GM21528 (cell line): ENCODE data around the gene CCDC116.

Source experiments
- ATAC-seq: cut with Tn5 transposase; IDR thresholded peaks from one replicate; pipeline ENCODE4 v1.9.1; 2021; ENCODE audit warnings: mild to moderate bottlenecking, moderate library complexity; ENCODE audit not compliant: unreplicated experiment, low FRiP score

CCDC116 gene

DNA sequence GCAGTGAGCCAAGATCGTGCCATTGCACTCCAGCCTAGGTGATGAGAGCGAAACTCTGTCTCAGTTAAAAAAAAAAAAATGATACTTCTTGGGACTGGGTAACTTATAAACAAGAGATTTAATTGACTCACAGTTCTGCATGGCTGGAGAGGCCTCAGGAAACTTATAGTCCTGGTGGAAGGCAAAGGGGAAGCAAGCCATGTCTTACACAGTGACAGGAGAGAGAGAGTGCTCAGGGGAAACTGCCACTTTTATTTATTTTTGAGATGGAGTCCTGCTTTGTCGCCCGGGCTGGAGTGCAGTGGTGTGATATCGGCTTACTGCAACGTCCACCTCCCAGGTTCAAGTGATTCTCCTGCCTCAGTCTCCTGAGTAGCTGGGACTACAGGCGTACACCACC is 17.7 kb downstream of the CCDC116 start:
- ATAC-seq = no peak

DNA sequence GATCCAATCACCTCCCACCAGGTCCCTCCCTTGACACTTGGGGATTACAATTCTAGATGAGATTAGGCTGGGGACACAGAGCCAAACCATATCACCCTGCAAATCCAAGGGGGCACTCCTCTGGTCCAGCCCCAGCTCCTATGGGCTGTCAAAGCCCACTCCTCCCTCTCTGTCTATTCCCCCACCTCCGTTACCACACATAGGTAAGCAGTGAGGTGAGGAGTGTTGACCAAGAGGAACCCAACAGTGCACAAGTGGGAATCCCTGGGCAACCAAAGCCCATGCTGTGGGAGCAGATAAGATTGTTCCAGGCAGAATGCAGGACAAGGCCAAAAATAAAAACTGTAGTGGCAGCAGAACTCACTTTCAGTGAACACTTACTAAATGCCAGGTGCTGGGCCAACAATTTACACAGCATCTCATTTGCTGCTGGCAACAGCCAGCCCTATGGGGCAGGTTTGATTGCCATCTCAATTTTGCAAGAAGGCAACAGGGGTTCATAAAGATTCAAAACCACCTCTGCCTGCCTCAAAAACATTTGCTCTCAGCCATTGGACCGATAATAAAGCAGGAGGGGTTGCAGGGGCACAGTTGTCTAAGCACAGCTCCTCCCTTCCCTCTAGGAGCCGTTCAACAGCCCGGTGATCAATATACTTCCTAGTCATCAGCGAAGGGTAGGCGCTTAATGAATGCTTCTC is 18.4 kb downstream of the CCDC116 start:
- ATAC-seq = no peak

GRCh38 chr22:21651521-21652009 is 19.0 kb downstream of the CCDC116 start:
- ATAC-seq = peak; percentile 11

DNA sequence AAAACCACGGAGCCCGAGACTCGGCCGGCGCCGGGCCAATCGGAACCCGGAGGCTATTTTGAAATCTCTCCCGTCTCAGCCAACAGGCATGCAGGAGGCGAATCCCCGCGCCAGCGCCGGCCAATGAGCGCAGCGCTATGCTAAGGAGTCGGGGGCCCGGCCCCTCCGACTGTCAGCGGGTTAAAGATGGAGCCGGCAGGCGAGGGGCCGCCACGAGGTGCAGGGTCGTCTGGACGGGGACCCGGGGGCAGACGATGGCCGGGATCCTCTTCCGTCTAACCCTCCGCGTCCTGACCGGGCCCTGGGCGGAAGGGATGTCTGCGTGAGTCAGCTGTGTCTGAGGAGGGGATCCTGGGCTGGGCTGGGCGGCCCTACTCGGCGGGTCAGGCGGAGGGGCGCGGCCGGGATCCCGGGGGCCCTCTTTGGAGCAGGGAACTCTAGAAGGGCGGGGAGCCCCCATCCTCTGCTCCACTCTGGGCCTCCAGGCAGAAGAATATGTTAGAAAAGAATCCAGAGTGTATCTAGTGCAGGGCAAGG is 19.5 kb downstream of the CCDC116 start:
- ATAC-seq = peak; percentile 64

DNA sequence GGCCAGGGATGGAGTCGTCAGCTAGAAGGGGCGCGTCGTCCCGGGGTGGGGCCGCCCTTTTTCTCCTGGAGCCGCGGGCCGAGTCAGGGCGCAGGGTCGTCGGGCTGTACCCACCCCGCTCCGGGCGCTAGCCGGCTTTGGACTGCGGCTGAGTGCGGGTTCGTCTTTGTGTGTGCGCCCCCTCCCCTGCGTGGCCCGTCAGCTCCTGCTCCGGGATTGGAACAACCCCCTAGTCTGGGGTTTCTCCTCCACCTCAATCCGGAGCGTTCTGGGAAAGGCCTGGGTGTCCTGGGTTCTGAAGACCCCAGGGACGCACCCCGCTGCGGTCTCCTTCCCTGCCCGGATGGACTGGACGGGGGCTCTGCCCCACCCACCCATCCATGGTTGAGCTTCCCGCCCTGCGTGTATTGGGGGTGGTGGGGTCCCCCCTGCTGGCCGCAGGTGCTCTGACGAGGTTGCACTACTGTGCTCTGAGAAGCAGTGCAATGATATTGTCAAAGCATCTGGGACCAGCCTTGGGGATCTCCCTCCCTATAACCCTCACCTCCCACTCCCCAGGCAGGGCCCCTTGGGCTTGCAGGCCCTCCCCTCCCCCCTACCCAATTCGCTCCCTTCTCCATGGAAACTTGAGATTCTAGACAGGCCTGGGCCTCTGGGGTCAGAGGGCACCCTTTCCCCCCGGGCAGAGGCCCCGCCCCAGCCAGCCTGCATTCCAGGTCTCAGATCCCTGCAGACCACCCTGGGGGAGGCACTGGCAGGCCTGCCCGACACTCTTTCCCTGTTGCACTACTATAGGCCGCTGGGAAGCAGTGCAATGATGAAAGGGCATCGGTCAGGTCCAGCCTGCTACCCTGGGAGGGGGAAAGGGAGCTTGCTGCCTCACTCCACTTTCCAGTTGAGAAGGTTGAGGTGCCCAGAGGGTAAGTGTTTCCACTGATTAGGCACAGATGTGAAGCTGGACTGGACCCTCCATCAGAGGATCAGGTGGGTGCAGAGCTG is 20.3 kb downstream of the CCDC116 start:
- ATAC-seq = no peak

DNA sequence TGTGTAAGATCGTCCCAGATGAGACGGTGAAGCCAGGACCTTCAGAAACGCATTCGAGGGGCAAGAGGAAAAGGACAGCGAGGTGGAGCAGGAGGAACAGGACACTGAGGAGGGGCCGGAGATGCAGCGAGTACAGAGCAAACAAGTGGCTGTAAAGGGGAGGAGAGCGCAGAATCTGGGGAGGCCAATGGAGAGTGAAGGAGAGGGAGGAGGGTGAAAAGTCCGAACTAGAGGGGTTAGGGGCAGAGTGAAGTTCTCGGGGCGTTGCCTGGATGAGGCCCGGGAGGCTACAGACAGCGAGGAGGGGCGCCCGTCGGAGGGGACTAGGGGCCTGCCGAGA is 24.4 kb downstream of the CCDC116 start:
- no peak for ATAC-seq

- no peak for ATAC-seq
Measured at GRCh38 chr22:21657360-21658032, 24.9 kb downstream of the CCDC116 start.

GRCh38 chr22:21659864-21660525 is 27.4 kb downstream of the CCDC116 start:
- no peak for ATAC-seq

- ATAC-seq = no peak
Measured at GRCh38 chr22:21660904-21661303, 28.3 kb downstream of the CCDC116 start.

GRCh38 chr22:21661991-21662390 is 29.4 kb downstream of the CCDC116 start:
- no peak for ATAC-seq

GRCh38 chr22:21663738-21664137 is 31.2 kb downstream of the CCDC116 start:
- ATAC-seq = no peak

- ATAC-seq = peak; percentile 8
Measured at GRCh38 chr22:21665047-21665851, 32.7 kb downstream of the CCDC116 start.

DNA sequence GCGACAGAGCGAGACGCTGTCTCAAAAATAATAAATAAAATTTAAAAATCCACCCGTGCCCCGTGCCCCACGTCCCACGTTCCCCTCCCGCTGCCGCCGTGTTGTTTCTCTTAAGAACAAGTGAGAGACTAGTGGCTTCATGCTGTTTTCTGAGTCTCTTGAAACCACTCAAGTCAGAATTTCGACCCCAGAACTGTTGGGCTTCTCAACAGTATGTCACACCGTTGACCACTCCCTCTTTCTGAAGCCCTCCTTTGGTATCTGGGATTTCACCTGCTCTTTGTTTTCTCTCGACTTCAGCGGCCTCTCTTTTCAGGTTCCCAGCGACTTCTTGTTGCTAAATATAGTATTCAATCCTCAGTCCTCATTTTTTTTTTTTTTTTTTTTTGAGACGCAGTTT is 34.2 kb downstream of the CCDC116 start:
- no peak for ATAC-seq

DNA sequence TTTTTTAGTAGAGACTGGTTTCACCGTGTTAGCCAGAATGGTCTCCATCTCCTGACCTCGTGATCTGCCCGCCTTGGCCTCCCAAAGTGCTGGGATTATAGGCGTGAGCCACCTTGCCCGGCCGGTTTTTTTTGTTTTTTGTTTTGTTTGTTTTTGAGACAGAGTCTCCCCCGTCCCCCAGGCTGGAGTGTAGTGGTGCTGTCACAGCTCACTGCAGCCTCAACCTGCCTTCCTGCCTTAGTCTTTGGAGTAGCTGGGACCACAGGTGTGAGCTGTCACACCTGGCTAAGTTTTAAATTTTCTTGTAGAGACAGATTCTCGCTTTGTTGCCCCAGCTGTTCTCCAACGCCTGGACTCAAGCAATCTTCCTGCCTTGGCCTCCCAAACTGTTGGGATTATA is 36.5 kb downstream of the CCDC116 start:
- ATAC-seq = no peak

- no peak for ATAC-seq
Measured at GRCh38 chr22:21672107-21672629, 39.6 kb downstream of the CCDC116 start.

DNA sequence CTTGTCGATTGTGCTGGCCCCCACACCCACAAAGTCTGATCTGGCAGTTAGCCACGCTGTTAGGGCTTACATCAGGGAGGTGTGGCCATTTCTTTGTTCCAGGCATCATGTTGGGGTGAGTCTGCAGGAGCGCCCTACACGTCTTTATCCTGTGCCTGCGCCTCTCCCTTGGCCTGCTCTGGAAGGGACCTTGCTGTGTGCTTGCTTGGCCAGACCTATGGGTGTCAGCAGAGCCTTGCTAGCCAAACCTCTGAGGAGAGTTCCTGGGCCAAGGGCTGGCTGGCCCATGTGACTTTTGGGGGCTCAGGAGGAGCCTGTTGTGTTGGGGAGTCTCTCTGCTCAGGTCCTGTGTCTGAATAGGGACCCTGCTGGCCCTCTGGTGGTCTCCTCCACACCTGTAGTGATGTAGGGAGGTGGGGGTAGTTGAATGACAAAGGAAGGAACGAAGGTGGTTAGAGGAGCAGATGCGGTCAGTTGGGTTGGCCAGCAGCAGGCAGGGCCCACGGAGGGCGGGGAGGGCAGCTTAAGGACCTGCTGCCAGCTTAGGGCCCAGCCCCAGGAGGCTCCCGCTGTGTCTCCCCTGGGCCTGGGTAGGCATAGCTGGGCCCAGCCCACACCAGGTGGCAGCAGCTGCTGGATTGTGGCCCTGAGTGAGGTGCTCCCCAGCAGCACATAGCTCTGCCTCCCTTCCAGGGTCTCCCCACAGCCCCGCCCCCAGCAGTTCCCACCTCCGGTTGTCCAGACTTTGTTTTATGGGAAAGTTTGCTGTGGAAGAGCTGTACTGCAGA is 41.2 kb downstream of the CCDC116 start:
- ATAC-seq = no peak

DNA sequence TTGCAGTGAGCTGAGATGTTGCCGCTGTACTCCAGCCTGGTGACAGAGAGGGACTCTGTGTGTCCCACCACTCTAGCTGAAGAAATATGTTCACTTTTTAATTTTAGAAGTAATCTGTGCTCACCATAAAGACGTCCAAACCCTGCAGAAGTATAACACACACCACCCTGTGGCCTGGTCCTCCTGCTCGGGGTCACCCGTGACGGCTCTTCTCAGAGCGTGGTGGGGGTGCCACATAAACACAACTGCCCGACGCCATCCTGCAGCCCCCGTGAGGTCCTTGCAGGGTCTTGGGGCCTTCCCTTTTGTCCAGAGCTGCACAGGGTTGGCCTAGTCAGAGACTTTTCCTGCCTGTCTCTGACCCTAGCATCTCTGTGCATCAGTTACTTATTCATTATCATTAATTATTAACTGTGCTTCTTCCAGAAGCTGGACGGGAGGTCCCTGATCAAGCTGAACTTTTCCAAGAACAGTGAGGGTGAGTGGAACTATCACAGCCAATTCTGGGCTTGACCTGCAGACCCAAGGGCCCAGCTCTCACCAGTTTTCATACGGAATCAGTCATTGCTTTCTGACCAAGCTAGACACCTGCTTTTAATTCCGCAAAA is 42.2 kb downstream of the CCDC116 start:
- no peak for ATAC-seq
